Mesothelial cell of epicardium (in vitro differentiated cells): Measurements from ENCODE around the gene NCAPG2. TPM values are rescaled to one million over a fixed set of nuclear protein-coding genes. Genes with fewer than 3 reads are reported as not detected.

Experiments
- DNase-seq, 2 experiments: peaks; one replicate each; pipeline ENCODE4 v3.0.0; 2021; ENCODE audit warnings: low spot score in 2 of 2; ENCODE audit not compliant: unreplicated experiment in 2 of 2
- H3K27ac Mint-ChIP-seq: 2 replicates; pipeline ENCODE4 v1.8.0; 2021; ENCODE audit warnings: mixed read lengths
- H3K27me3 Mint-ChIP-seq: 2 replicates; pipeline ENCODE4 v1.8.0; 2021; ENCODE audit warnings: low read depth, mixed read lengths
- H3K36me3 Mint-ChIP-seq: 2 replicates; pipeline ENCODE4 v1.8.0; 2021; ENCODE audit warnings: mixed read lengths
- H3K4me1 Mint-ChIP-seq: 2 replicates; pipeline ENCODE4 v1.8.0; 2021; ENCODE audit warnings: mixed read lengths
- H3K4me3 Mint-ChIP-seq: 2 replicates; pipeline ENCODE4 v1.8.0; 2021; ENCODE audit warnings: mild to moderate bottlenecking, moderate library complexity, mixed read lengths
- H3K9me3 Mint-ChIP-seq: 2 replicates; pipeline ENCODE4 v1.8.0; 2021; ENCODE audit warnings: mixed read lengths
- microRNA-seq: library from miRNA; unstranded; fragments of <30 nt; microRNA quantifications from one replicate; pipeline ENCODE4 v1.2.0, GENCODE V29; 2021; ENCODE audit warnings: inconsistent platforms, mixed read lengths
- total RNA-seq: library from RNA; stranded (reverse); gene quantifications from 3 replicates; pipeline ENCODE4 v1.2.1, GENCODE V29; 2021
- TF ChIP-seq, protein P1 (sequence below): fragments of 200-600 bp; sonication (generic); IDR thresholded peaks from one replicate; pipeline ENCODE4 v1.5.0; 2021; ENCODE audit warnings: antibody characterized with exemption; ENCODE audit not compliant: unreplicated experiment

NCAPG2 gene
- total RNA-seq, 1 donor from 2014 or later = 22.5 TPM

DNA sequence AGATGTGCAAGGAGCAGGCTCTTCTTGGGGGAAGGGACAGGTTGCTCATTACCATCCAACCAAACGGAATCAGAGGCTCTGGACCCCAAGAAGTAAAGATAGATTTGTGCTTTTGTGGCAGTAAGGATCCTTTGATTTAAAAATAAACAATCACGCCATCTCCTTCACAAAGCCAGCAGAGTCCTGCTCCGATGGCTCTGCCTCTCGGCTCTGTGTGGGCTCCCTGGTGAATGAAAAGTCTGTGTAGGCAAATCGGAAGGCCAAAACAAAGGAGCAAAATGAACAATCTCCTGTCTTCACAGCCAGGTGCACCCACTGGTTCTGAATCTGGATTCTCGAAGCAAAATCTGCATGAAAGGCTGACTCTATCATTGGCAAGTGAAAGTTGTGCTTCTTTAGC is 120.8 kb downstream of the NCAPG2 start:
- TF ChIP-seq, protein P1, sequence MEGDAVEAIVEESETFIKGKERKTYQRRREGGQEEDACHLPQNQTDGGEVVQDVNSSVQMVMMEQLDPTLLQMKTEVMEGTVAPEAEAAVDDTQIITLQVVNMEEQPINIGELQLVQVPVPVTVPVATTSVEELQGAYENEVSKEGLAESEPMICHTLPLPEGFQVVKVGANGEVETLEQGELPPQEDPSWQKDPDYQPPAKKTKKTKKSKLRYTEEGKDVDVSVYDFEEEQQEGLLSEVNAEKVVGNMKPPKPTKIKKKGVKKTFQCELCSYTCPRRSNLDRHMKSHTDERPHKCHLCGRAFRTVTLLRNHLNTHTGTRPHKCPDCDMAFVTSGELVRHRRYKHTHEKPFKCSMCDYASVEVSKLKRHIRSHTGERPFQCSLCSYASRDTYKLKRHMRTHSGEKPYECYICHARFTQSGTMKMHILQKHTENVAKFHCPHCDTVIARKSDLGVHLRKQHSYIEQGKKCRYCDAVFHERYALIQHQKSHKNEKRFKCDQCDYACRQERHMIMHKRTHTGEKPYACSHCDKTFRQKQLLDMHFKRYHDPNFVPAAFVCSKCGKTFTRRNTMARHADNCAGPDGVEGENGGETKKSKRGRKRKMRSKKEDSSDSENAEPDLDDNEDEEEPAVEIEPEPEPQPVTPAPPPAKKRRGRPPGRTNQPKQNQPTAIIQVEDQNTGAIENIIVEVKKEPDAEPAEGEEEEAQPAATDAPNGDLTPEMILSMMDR = no peak
- H3K9me3 Mint-ChIP-seq = peaks cover 20% of the 10 kb centered on the region
- H3K36me3 Mint-ChIP-seq = no peaks in the 10 kb centered on the region
- no peak overlapping the region for H3K4me3 Mint-ChIP-seq
- peaks cover 44% of the 10 kb centered on the region for H3K27me3 Mint-ChIP-seq
- peaks cover 3% of the 10 kb centered on the region for H3K4me1 Mint-ChIP-seq
- no peak overlapping the region for H3K27ac Mint-ChIP-seq
- DNase-seq = no peak

DNA sequence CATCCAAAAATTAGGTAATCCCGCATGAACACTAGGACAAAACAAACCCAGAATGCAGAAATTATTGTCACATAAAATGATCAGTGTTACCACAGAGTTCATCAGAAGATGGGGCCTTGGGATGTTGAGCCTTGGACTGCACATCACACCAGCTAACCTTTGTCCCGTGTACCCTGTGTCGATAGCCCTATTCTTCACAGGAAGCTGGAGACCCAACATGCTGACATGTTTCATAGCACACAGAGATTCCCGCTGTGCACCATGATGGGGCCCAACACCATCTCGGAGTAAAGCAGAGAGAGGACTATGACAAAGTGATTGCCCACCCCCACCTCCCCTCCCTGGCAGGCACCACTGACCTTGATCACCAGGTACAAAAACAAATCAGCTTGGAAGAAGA is 121.5 kb downstream of the NCAPG2 start:
- peaks cover 20% of the 10 kb centered on the region for H3K9me3 Mint-ChIP-seq
- peaks cover 3% of the 10 kb centered on the region for H3K4me1 Mint-ChIP-seq
- no peak for DNase-seq
- H3K27me3 Mint-ChIP-seq = peaks cover 40% of the 10 kb centered on the region
- TF ChIP-seq, protein P1 = no peak
- no peak overlapping the region for H3K27ac Mint-ChIP-seq
- H3K36me3 Mint-ChIP-seq = no peaks in the 10 kb centered on the region
- no peak overlapping the region for H3K4me3 Mint-ChIP-seq

- no peak for DNase-seq
- H3K36me3 Mint-ChIP-seq = no peaks in the 10 kb centered on the region
- H3K4me3 Mint-ChIP-seq = no peak overlapping the region
- H3K27me3 Mint-ChIP-seq = peaks cover 40% of the 10 kb centered on the region
- H3K27ac Mint-ChIP-seq = no peak overlapping the region
- peaks cover 3% of the 10 kb centered on the region for H3K4me1 Mint-ChIP-seq
- TF ChIP-seq, protein P1 = no peak
- peaks cover 20% of the 10 kb centered on the region for H3K9me3 Mint-ChIP-seq
Measured at GRCh38 chr7:158582089-158582456, 122.5 kb downstream of the NCAPG2 start.

- H3K36me3 Mint-ChIP-seq = no peaks in the 10 kb centered on the region
- H3K4me1 Mint-ChIP-seq = peaks cover 3% of the 10 kb centered on the region
- no peak overlapping the region for H3K27ac Mint-ChIP-seq
- peaks cover 20% of the 10 kb centered on the region for H3K9me3 Mint-ChIP-seq
- TF ChIP-seq, protein P1 = no peak
- peaks cover 39% of the 10 kb centered on the region for H3K27me3 Mint-ChIP-seq
- no peak for DNase-seq
- no peak overlapping the region for H3K4me3 Mint-ChIP-seq
Measured at GRCh38 chr7:158581440-158582088, 123.0 kb downstream of the NCAPG2 start.

Small RNAs within 50 kb of the gene (microRNA-seq; reads per million reads assigned to microRNA genes)
- not detected for gene MIR5707

Other genes starting within 250 kb of the NCAPG2 start
- gene PTPRN2, start 117.0 kb downstream of the NCAPG2 start, total RNA-seq = 2.1 to 2.2 TPM (median 2.2 TPM) in 3 replicates
- 36.5 to 37.1 TPM (median 36.7 TPM) in 3 replicates for gene ESYT2, start 124.7 kb upstream of the NCAPG2 start, total RNA-seq
- 31.1 to 36.2 TPM (median 36.0 TPM) in 3 replicates for gene DYNC2I1, start 151.8 kb upstream of the NCAPG2 start, total RNA-seq